ENCODE measurements around the gene NEXN.
A peak's percentile ranks its signal among the peaks of the same experiment; 100 is the strongest.
"Not testable (repeated sequence)": the region's sequence is repeated elsewhere in the genome, so short reads cannot be mapped to it uniquely, and the experiment has no call there.

NEXN gene

DNA sequence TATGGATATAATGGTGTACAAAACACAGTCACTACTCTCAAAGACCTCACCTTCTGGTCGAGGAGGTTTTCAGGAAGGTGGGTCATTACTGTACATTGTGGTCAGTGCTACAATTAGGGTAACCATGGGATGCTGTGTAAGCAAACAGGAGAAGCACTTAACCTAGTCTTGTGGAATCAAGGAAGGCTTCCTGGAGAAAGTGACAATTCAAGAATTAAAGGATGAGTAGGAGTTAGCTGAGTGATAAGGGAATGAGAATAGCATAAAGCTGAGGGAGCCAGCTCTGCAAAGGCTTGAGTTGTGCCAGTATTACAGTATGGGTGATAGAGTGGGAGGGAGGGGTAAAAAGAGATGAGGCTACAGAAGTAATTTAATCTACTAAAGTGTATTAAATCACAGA, 17.2 kb downstream of the NEXN start:
- intact Hi-C loops (cut with DNase I; ENCODE audit: low total_unique reads): no loop called here
- Histone ChIP-seq H3K27me3 (no peaks in the 10 kb centered on the region), H3K9me3 (no peaks in the 10 kb centered on the region), H3K4me1 (peaks cover 0 to 84% (median 4%) of the 10 kb centered on the region in 4 donors), H3K36me3 (peaks cover 0 to 14% (median 0%) of the 10 kb centered on the region in 3 donors), H3K27ac (peak overlapping the region in 1 of 2 donors; percentile 25), H3K4me3 (no peak overlapping the region)
- TF ChIP-seq, protein P1, sequence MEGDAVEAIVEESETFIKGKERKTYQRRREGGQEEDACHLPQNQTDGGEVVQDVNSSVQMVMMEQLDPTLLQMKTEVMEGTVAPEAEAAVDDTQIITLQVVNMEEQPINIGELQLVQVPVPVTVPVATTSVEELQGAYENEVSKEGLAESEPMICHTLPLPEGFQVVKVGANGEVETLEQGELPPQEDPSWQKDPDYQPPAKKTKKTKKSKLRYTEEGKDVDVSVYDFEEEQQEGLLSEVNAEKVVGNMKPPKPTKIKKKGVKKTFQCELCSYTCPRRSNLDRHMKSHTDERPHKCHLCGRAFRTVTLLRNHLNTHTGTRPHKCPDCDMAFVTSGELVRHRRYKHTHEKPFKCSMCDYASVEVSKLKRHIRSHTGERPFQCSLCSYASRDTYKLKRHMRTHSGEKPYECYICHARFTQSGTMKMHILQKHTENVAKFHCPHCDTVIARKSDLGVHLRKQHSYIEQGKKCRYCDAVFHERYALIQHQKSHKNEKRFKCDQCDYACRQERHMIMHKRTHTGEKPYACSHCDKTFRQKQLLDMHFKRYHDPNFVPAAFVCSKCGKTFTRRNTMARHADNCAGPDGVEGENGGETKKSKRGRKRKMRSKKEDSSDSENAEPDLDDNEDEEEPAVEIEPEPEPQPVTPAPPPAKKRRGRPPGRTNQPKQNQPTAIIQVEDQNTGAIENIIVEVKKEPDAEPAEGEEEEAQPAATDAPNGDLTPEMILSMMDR (IDR thresholded peaks at IDR 0.05): no peak
- no peak for DNase-seq

DNA sequence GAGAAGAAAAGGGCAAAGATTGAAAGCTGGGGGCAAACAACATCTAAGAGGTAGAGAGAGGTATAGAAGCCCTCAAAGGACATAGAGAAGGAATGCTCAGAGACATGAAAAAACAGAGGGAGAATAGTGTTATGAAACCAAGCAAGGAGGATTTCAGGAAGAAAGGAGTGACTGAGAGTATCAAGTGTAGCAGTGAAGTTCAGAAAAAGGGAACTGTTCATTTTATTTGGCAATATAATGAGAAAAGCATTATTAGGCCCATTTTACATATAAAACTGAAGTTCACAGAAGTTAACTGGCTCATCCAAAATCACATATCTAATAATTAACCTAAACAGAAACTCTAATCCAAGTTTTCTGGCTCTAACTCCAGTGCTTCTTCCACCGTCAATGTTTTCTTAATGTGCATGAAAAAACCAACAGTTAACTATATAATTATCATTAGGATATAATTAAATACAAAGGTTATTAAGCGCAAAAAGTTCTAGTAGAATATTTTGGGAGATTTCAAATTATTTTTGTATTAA, 17.7 kb downstream of the NEXN start:
- Histone ChIP-seq H3K36me3 (peaks cover 0 to 14% (median 0%) of the 10 kb centered on the region in 3 donors), H3K9me3 (no peaks in the 10 kb centered on the region), H3K4me1 (peaks cover 0 to 84% (median 4%) of the 10 kb centered on the region in 4 donors), H3K4me3 (no peak overlapping the region), H3K27ac (peak overlapping the region in 1 of 2 donors; percentile 25), H3K27me3 (no peaks in the 10 kb centered on the region)
- TF ChIP-seq, protein P1 (IDR thresholded peaks at IDR 0.05): no peak
- intact Hi-C loops (cut with DNase I; ENCODE audit: low total_unique reads): no loop called here
- no peak for DNase-seq

DNA sequence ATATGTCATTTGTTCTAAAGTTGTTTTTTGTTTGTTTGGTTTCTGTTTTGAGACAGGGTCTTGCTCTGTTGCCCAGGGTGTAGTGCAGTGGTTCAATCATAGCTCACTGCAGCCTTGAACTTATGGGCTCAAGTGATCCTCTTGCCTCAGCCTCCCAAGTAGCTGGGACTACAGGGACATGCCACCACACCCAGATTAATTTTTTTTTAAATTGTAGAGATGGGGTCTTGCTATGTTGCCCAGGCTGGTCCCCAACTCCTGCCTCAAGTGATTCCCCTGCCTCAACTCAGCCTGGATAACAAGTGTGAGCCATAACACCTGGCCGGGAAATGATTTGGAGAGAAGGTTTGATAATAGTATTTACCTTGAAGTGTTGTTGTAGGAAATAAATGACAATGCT, 18.2 kb downstream of the NEXN start:
- Histone ChIP-seq H3K36me3 (peaks cover 0 to 14% (median 0%) of the 10 kb centered on the region in 3 donors), H3K27ac (no peak overlapping the region), H3K4me3 (no peak overlapping the region), H3K27me3 (no peaks in the 10 kb centered on the region), H3K9me3 (no peaks in the 10 kb centered on the region), H3K4me1 (peaks cover 0 to 84% (median 4%) of the 10 kb centered on the region in 4 donors)
- intact Hi-C loops (cut with DNase I; ENCODE audit: low total_unique reads): no loop called here
- TF ChIP-seq, protein P1 (IDR thresholded peaks at IDR 0.05): no peak
- DNase-seq: no peak

DNA sequence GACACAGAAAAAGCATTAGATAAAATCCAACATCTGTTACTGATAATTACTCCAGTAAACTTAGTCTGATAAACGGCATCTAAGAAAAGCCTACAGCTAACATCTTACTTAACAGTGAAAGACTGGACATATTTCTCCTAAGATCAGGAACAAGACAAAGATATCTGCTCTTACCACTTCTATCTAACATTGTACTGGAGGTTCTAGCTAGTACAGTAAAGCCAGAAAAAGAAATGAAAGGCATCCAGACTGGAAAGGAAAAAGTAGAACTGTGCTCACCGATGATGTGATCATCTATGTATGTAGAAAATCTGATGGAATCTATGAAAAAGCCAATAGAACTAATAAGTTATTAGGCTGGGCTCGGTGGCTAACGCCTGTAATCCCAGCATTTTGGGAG, 21.7 kb downstream of the NEXN start:
- Histone ChIP-seq H3K27ac (no peak overlapping the region), H3K27me3 (no peaks in the 10 kb centered on the region), H3K4me1 (peaks cover 0 to 72% (median 4%) of the 10 kb centered on the region in 4 donors), H3K4me3 (no peak overlapping the region), H3K36me3 (peaks cover 0 to 14% (median 0%) of the 10 kb centered on the region in 3 donors), H3K9me3 (no peaks in the 10 kb centered on the region)
- no peak for DNase-seq
- intact Hi-C loops (cut with DNase I; ENCODE audit: low total_unique reads): no loop called here
- TF ChIP-seq, protein P1 (IDR thresholded peaks at IDR 0.05): no peak

DNA sequence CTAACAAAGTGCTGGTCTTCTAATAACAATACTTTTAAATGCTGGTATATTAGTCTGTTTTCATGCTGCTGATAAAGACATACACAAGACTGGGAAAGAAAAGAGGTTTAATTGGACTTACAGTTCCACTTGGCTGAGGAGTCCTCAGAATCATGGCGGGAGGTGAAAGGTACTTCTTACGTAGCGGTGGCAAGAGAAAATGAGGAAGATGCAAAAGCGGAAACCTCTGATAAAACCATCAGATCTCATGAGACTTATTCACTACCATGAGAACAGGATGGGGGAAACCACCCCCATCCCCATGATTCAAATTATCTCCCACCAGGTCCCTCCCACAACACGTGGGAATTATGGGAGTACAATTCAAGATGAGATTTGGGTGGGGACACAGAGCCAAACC, 30.5 kb downstream of the NEXN start:
- H3K4me1 ChIP-seq; H3K27ac ChIP-seq; H3K27me3 ChIP-seq; intact Hi-C loops (cut with DNase I; ENCODE audit: low total_unique reads); H3K4me3 ChIP-seq; DNase-seq; H3K9me3 ChIP-seq: not testable (repeated sequence)
- peaks cover 56 to 65% (median 60%) of the 10 kb centered on the region in 3 donors for H3K36me3 ChIP-seq

DNA sequence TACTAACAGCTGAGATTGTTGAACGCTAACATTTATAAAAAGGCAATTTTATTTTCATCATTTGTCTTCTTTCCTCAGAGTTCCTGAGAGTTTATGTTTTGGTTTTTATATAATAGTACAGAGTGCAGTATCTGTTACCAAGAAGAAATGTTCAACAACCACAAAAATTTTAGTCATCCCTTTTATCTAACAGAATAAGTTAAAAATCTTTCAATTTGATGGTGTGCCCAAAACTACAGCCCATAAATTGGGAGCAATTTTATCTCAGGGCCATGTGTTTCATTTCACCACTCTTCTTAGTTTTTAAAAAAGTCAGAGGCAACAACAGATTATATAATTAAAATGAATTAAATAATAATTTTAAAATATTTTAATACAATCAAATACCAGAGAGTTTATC, 37.1 kb downstream of the NEXN start:
- no peaks in the 10 kb centered on the region for H3K9me3 ChIP-seq
- TF ChIP-seq, protein P1 (IDR thresholded peaks at IDR 0.05): no peak
- H3K36me3 ChIP-seq: peaks cover 70 to 82% (median 79%) of the 10 kb centered on the region in 3 donors
- peaks cover 0 to 4% (median 0%) of the 10 kb centered on the region in 4 donors for H3K4me1 ChIP-seq
- H3K27me3 ChIP-seq: no peaks in the 10 kb centered on the region
- H3K4me3 ChIP-seq: no peak overlapping the region
- no peak for DNase-seq
- no peak overlapping the region for H3K27ac ChIP-seq
- intact Hi-C loops (cut with DNase I; ENCODE audit: low total_unique reads): no loop called here
